Hepatocyte (in vitro differentiated cells): ENCODE results near the gene C5orf63. TPM values are rescaled to one million over a fixed set of nuclear protein-coding genes. Genes with fewer than 3 reads are reported as not detected.

Source experiments
- DNase-seq: peaks from one replicate; pipeline ENCODE4 v3.0.0-alpha.2; 2016; ENCODE audit warnings: low spot score
- H2AFZ ChIP-seq: fragments of 200-600 bp; sonication (generic); 2 replicates; pipeline ENCODE4 v1.6.0; 2016; ENCODE audit warnings: antibody characterized with exemption, mild to moderate bottlenecking
- H3K27ac ChIP-seq: fragments of 200-600 bp; sonication (generic); 2 replicates; pipeline ENCODE4 v1.5.1; 2016; ENCODE audit warnings: mild to moderate bottlenecking
- H3K27me3 ChIP-seq: fragments of 200-600 bp; sonication (generic); 2 replicates; pipeline ENCODE4 v1.6.1; 2016
- H3K36me3 ChIP-seq: fragments of 200-600 bp; sonication (generic); replicated peaks from 2 replicates; pipeline ENCODE4 v1.5.1; 2016; ENCODE audit warnings: low read depth; ENCODE audit not compliant: insufficient read depth
- H3K4me1 ChIP-seq: fragments of 200-600 bp; sonication (generic); 2 replicates; pipeline ENCODE4 v1.5.1; 2016; ENCODE audit warnings: mild to moderate bottlenecking, moderate library complexity; ENCODE audit not compliant: insufficient read depth
- H3K4me2 ChIP-seq: fragments of 200-600 bp; sonication (generic); 2 replicates; pipeline ENCODE4 v1.6.0; 2016
- H3K4me3 ChIP-seq: fragments of 200-600 bp; sonication (generic); 2 replicates; pipeline ENCODE4 v1.5.1; 2016; ENCODE audit warnings: mild to moderate bottlenecking
- H3K79me2 ChIP-seq: fragments of 200-600 bp; sonication (generic); 2 replicates; pipeline ENCODE4 v1.6.0; 2017; ENCODE audit warnings: mild to moderate bottlenecking
- H3K9me2 ChIP-seq: fragments of 200-600 bp; sonication (generic); replicated peaks from 2 replicates; pipeline ENCODE4 v1.6.0; 2017; ENCODE audit warnings: mild to moderate bottlenecking; ENCODE audit not compliant: insufficient read depth
- H3K9me3 ChIP-seq: fragments of 200-600 bp; sonication (generic); 2 replicates; pipeline ENCODE4 v1.5.1; 2016; ENCODE audit warnings: low read depth, mild to moderate bottlenecking
- H4K20me1 ChIP-seq: fragments of 200-600 bp; sonication (generic); 2 replicates; pipeline ENCODE4 v1.6.0; 2016; ENCODE audit warnings: mild to moderate bottlenecking; ENCODE audit not compliant: insufficient read depth, poor library complexity, severe bottlenecking
- EZH2 ChIP-seq: fragments of 200-600 bp; sonication (generic); IDR thresholded peaks from 2 replicates; pipeline ENCODE4 v1.6.1; 2016; ENCODE audit warnings: antibody characterized with exemption, mild to moderate bottlenecking, borderline replicate concordance
- EZH2phosphoT487 ChIP-seq: fragments of 200-600 bp; sonication (generic); IDR thresholded peaks from one replicate; pipeline ENCODE4 v1.6.1; 2018; ENCODE audit warnings: antibody characterized with exemption, mild to moderate bottlenecking, low read depth, moderate library complexity; ENCODE audit not compliant: unreplicated experiment, severe bottlenecking
- WGBS: methylation state at CpG from one replicate; pipeline ENCODE4 v1.1.6; 2016; ENCODE audit warnings: low lambda C conversion rate; ENCODE audit errors: missing lambda C conversion rate; 5-methylcytosine and 5-hydroxymethylcytosine counted together
- polyA plus RNA-seq: library from polyadenylated mRNA; unstranded; fragments of >200 nt; fragmentation: Nextera tagmentation; extraction: Ambion mirVana; gene quantifications from 2 replicates; pipeline ENCODE4 v1.2.1, GENCODE V29; 2016
- total RNA-seq: library from RNA; depleted of rRNA; stranded (reverse); fragments of >200 nt; gene quantifications from 2 replicates; pipeline ENCODE4 v1.2.3, GENCODE V29; 2014
- TF ChIP-seq, protein P1 (sequence below): fragments of 200-600 bp; sonication (generic); IDR thresholded peaks from 2 replicates; pipeline ENCODE4 v1.5.1; 2016; ENCODE audit warnings: antibody characterized with exemption, mild to moderate bottlenecking; ENCODE audit not compliant: poor library complexity

C5orf63 gene
- total and polyA plus RNA-seq, 2 experiments from 2014 or later, result 0.23 to 1.7 TPM

- H3K9me2 ChIP-seq, result no peaks in the 10 kb centered on the region
- H3K4me1 ChIP-seq, result no peaks in the 10 kb centered on the region
- TF ChIP-seq, protein P1, sequence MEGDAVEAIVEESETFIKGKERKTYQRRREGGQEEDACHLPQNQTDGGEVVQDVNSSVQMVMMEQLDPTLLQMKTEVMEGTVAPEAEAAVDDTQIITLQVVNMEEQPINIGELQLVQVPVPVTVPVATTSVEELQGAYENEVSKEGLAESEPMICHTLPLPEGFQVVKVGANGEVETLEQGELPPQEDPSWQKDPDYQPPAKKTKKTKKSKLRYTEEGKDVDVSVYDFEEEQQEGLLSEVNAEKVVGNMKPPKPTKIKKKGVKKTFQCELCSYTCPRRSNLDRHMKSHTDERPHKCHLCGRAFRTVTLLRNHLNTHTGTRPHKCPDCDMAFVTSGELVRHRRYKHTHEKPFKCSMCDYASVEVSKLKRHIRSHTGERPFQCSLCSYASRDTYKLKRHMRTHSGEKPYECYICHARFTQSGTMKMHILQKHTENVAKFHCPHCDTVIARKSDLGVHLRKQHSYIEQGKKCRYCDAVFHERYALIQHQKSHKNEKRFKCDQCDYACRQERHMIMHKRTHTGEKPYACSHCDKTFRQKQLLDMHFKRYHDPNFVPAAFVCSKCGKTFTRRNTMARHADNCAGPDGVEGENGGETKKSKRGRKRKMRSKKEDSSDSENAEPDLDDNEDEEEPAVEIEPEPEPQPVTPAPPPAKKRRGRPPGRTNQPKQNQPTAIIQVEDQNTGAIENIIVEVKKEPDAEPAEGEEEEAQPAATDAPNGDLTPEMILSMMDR, result no peak
- TF ChIP-seq EZH2phosphoT487 (no peak), EZH2 (no peak)
- no peak overlapping the region for H2AFZ ChIP-seq
- 91% methylated on average over 2 of the region's 2 CpGs for WGBS
- H3K79me2 ChIP-seq, result no peaks in the 10 kb centered on the region
- no peaks in the 10 kb centered on the region for H4K20me1 ChIP-seq
- H3K27me3 ChIP-seq, result no peaks in the 10 kb centered on the region
- no peak overlapping the region for H3K27ac ChIP-seq
- H3K36me3 ChIP-seq, result no peaks in the 10 kb centered on the region
- H3K9me3 ChIP-seq, result no peaks in the 10 kb centered on the region
- no peak overlapping the region for H3K4me2 ChIP-seq
- H3K4me3 ChIP-seq, result no peak overlapping the region
- no peak for DNase-seq
Measured at GRCh38 chr5:127070243-127070642, 3.1 kb downstream of the C5orf63 start.

DNA sequence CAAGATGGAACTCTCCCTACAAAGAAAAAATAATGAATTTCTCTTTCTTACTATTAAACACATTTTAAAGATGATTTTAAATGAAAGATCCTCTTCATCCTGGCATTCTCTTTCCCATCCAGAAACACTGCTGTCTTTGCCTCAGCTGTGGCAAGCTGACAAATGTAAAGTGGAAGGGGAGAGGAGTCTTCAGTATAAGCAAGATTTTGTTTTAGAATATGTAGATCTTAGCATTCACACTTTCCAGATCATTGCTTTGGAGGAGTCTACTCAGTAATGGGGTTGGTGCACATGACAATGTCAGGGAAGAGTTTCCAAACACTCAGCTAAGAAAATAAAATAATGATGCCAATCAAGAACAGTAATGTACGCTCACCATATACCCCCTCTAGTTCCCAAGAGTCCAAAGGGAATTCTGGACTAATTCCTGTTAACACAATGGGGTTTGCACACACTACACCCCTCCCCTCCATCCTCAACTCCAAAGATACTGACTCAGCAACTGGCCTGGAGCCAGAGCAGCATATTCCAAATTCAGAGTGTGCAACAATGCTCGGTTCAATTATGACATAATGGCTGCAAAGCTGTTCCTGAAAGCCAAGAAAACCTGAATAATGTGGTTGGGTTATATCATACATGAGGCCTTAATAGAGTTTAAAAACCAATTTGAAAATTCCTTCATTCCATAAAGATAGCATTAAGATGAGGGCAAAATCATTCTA is 4.6 kb downstream of the C5orf63 start:
- Histone ChIP-seq H3K4me1 (no peaks in the 10 kb centered on the region), H3K9me2 (no peaks in the 10 kb centered on the region), H3K27me3 (no peaks in the 10 kb centered on the region), H3K9me3 (no peaks in the 10 kb centered on the region), H4K20me1 (no peaks in the 10 kb centered on the region), H3K36me3 (no peaks in the 10 kb centered on the region), H3K79me2 (no peaks in the 10 kb centered on the region), H3K27ac (no peak overlapping the region), H2AFZ (no peak overlapping the region), H3K4me2 (no peak overlapping the region), H3K4me3 (no peak overlapping the region)
- 62% methylated on average over 2 of the region's 2 CpGs for WGBS
- no peak for DNase-seq
- TF ChIP-seq, protein P1, result no peak
- no peak for TF ChIP-seq EZH2
- TF ChIP-seq EZH2phosphoT487, result no peak

DNA sequence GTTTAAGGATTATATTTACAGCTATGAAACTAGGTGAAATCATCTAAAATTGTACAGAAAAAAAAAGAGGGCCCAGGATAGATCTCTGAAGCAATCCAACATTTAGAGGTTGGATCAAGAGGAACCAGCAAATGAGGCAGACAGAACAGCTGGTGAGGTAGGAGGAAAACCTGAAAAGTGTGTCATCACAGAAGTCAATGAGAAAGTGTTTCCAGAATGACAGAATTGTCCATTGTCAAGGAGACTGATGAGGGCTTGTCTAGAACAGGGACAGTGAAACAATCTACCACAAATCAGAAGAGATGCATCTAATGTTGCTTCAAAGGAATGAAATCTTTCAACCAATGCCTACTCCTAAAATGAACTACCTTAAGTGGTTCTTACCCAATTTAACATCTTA is 6.6 kb downstream of the C5orf63 start:
- no peak for DNase-seq
- no peaks in the 10 kb centered on the region for H3K9me2 ChIP-seq
- H3K9me3 ChIP-seq, result no peaks in the 10 kb centered on the region

More for the DNA sequence above, 6.6 kb downstream of the C5orf63 start:
- Histone ChIP-seq H3K4me3 (no peak overlapping the region), H3K36me3 (no peaks in the 10 kb centered on the region), H4K20me1 (no peaks in the 10 kb centered on the region), H3K4me2 (no peak overlapping the region), H3K27me3 (no peaks in the 10 kb centered on the region), H3K79me2 (no peaks in the 10 kb centered on the region), H3K4me1 (no peaks in the 10 kb centered on the region), H2AFZ (no peak overlapping the region), H3K27ac (no peak overlapping the region)
- TF ChIP-seq EZH2phosphoT487 (no peak), EZH2 (no peak)
- TF ChIP-seq, protein P1, result no peak
